Measurements from ENCODE around the gene DPYSL3.

DPYSL3 gene

DNA sequence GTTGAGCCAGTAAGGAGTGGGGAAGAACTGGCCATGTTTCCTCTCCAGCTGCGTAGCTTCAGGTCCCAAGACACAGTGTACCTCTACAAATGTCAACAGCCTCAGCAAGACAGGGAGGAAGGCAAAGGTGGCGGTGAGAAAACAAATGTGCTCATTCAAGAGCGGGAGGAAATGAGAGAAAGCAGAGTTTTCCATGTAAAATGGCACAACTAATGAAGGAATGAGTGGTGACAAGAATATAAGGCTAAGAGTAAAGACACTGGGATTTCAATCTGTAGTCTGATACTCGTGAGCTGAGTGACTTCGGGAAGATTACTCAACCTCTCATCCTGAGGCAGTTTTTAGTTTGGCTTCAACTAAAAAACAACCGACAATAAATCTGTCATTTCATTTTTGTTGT is 67.6 kb downstream of the DPYSL3 start:
- Histone ChIP-seq H3K4ac (ENCODE audit: low read depth in 1 of 2, low read length in 2 of 2) (no peak overlapping the region), H3K14ac (ENCODE audit: low read length in 2 of 2) (no peak overlapping the region), H4K91ac (ENCODE audit: low read length) (no peak overlapping the region), H2AFZ (ENCODE audit: low read depth, low read length) (no peak overlapping the region), H3K23ac (ENCODE audit: low read length in 2 of 2) (no peak overlapping the region), H3K27ac (ENCODE audit: low read length, poor library complexity, severe bottlenecking) (no peak overlapping the region), H3K4me2 (ENCODE audit: low read length, poor library complexity, severe bottlenecking) (no peak overlapping the region), H3K36me3 (ENCODE audit: control insufficient read depth in 1 of 2, insufficient read depth in 2 of 2, low read depth in 1 of 2, low read length in 2 of 2) (peaks cover 0 to 3% of the 10 kb centered on the region in 2 experiments), H3K27me3 (ENCODE audit: control insufficient read depth in 1 of 2, insufficient read depth in 1 of 2, low read length in 2 of 2) (no peaks in the 10 kb centered on the region), H2BK12ac (ENCODE audit: low read length in 2 of 2) (no peak overlapping the region), H4K8ac (ENCODE audit: low read length) (no peak overlapping the region), H2BK15ac (ENCODE audit: low read depth, poor library complexity, severe bottlenecking) (no peak overlapping the region), H3K9ac (ENCODE audit: low read length) (no peak overlapping the region), H3K4me1 (ENCODE audit: control insufficient read depth, insufficient read depth, low read depth, low read length) (peaks cover 2% of the 10 kb centered on the region), H2AK5ac (ENCODE audit: low read length, severe bottlenecking) (no peak overlapping the region), H2BK5ac (ENCODE audit: low read depth, low read length, poor library complexity, severe bottlenecking) (no peak overlapping the region), H2BK120ac (ENCODE audit: low read depth, low read length) (no peak overlapping the region), H3K79me1 (replicated peaks; ENCODE audit: low read length, poor library complexity, severe bottlenecking) (peaks cover 18% of the 10 kb centered on the region), H3K4me3 (ENCODE audit: insufficient read depth in 1 of 2, low read depth in 1 of 2, low read length in 2 of 2) (no peak overlapping the region), H3K18ac (ENCODE audit: low read depth in 1 of 2, low read length in 2 of 2) (no peak overlapping the region), H3K9me3 (ENCODE audit: control insufficient read depth, low read length) (no peaks in the 10 kb centered on the region)
- DNase-seq: no peak
- 95% methylated on average over 5 of the region's 6 CpGs for WGBS

DNA sequence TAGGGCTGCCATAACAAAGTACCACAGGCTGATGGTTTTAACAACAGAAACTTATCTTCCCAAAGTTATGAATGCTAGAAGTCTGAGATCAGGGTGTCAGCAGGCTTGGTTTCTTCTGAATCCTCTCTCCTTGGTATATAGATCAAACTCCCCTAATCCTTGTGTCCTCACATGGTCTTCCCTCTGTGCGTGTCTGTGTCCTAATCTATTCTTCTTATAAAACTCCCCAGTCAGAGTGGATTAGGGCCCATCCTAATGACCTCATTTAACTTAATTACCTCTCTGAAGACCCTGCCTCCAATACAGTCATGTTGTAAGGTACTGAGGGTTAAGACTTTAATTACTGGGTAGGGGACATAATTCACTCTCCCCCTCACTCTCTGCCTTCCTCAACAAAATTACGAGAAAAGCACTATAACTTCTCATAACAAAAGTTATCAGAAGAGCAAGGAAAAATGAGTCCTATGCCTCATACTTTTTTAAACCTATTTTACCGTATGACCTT is 68.6 kb downstream of the DPYSL3 start:
- Histone ChIP-seq H4K91ac (ENCODE audit: low read length) (no peak overlapping the region), H3K14ac (ENCODE audit: low read length in 2 of 2) (no peak overlapping the region), H2BK15ac (ENCODE audit: low read depth, poor library complexity, severe bottlenecking) (no peak overlapping the region), H3K9ac (ENCODE audit: low read length) (no peak overlapping the region), H3K79me1 (replicated peaks; ENCODE audit: low read length, poor library complexity, severe bottlenecking) (peaks cover 16% of the 10 kb centered on the region), H3K36me3 (ENCODE audit: control insufficient read depth in 1 of 2, insufficient read depth in 2 of 2, low read depth in 1 of 2, low read length in 2 of 2) (peaks cover 0 to 3% of the 10 kb centered on the region in 2 experiments), H3K27ac (ENCODE audit: low read length, poor library complexity, severe bottlenecking) (no peak overlapping the region), H2BK12ac (ENCODE audit: low read length in 2 of 2) (no peak overlapping the region), H2BK120ac (ENCODE audit: low read depth, low read length) (no peak overlapping the region), H2AK5ac (ENCODE audit: low read length, severe bottlenecking) (no peak overlapping the region), H3K27me3 (ENCODE audit: control insufficient read depth in 1 of 2, insufficient read depth in 1 of 2, low read length in 2 of 2) (no peaks in the 10 kb centered on the region), H3K4ac (ENCODE audit: low read depth in 1 of 2, low read length in 2 of 2) (no peak overlapping the region), H3K18ac (ENCODE audit: low read depth in 1 of 2, low read length in 2 of 2) (no peak overlapping the region), H3K9me3 (ENCODE audit: control insufficient read depth, low read length) (no peaks in the 10 kb centered on the region), H2BK5ac (ENCODE audit: low read depth, low read length, poor library complexity, severe bottlenecking) (no peak overlapping the region), H4K8ac (ENCODE audit: low read length) (no peak overlapping the region), H2AFZ (ENCODE audit: low read depth, low read length) (no peak overlapping the region), H3K4me1 (ENCODE audit: control insufficient read depth, insufficient read depth, low read depth, low read length) (peaks cover 2% of the 10 kb centered on the region), H3K23ac (ENCODE audit: low read length in 2 of 2) (no peak overlapping the region), H3K4me2 (ENCODE audit: low read length, poor library complexity, severe bottlenecking) (no peak overlapping the region), H3K4me3 (ENCODE audit: insufficient read depth in 1 of 2, low read depth in 1 of 2, low read length in 2 of 2) (no peak overlapping the region)
- 94% methylated on average over 3 of the region's 3 CpGs for WGBS
- DNase-seq: no peak

DNA sequence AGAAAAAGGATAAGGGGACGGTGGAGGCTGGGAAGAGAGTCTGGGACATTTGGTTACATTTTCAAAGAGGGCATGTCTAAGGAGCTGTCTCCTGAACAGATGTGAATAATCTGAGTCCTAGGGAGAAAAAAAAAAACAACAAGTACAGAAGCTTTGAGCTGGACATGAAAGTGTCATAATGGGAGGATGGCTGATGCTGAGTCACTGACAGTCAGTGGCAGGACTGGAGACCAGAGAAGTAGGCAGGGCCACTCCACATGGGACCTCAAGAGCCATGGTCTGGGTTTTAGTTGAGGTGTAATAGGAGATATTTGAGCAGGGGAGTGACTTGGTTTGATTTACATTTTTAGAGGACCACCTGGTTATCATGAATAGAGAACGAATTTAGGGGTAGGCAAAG is 70.6 kb downstream of the DPYSL3 start:
- H2BK120ac ChIP-seq (ENCODE audit: low read depth, low read length): no peak overlapping the region
- peaks cover 3% of the 10 kb centered on the region for H3K4me1 ChIP-seq (ENCODE audit: control insufficient read depth, insufficient read depth, low read depth, low read length)
- H2BK5ac ChIP-seq (ENCODE audit: low read depth, low read length, poor library complexity, severe bottlenecking): no peak overlapping the region
- H3K4me3 ChIP-seq (ENCODE audit: insufficient read depth in 1 of 2, low read depth in 1 of 2, low read length in 2 of 2): no peak overlapping the region
- no peak overlapping the region for H3K9ac ChIP-seq (ENCODE audit: low read length)
- no peak overlapping the region for H3K18ac ChIP-seq (ENCODE audit: low read depth in 1 of 2, low read length in 2 of 2)
- no peak overlapping the region for H3K4ac ChIP-seq (ENCODE audit: low read depth in 1 of 2, low read length in 2 of 2)
- 91% methylated on average over 2 of the region's 2 CpGs for WGBS
- no peak overlapping the region for H3K27ac ChIP-seq (ENCODE audit: low read length, poor library complexity, severe bottlenecking)
- no peaks in the 10 kb centered on the region for H3K27me3 ChIP-seq (ENCODE audit: control insufficient read depth in 1 of 2, insufficient read depth in 1 of 2, low read length in 2 of 2)
- H3K4me2 ChIP-seq (ENCODE audit: low read length, poor library complexity, severe bottlenecking): no peak overlapping the region
- H2AK5ac ChIP-seq (ENCODE audit: low read length, severe bottlenecking): no peak overlapping the region
- no peak overlapping the region for H3K23ac ChIP-seq (ENCODE audit: low read length in 2 of 2)
- peaks cover 0 to 3% of the 10 kb centered on the region in 2 experiments for H3K36me3 ChIP-seq (ENCODE audit: control insufficient read depth in 1 of 2, insufficient read depth in 2 of 2, low read depth in 1 of 2, low read length in 2 of 2)
- H4K91ac ChIP-seq (ENCODE audit: low read length): no peak overlapping the region
- peak; percentile 64 for DNase-seq
- H2BK12ac ChIP-seq (ENCODE audit: low read length in 2 of 2): no peak overlapping the region
- H3K14ac ChIP-seq (ENCODE audit: low read length in 2 of 2): no peak overlapping the region
- H2BK15ac ChIP-seq (ENCODE audit: low read depth, poor library complexity, severe bottlenecking): no peak overlapping the region
- H2AFZ ChIP-seq (ENCODE audit: low read depth, low read length): no peak overlapping the region
- H3K79me1 ChIP-seq (replicated peaks; ENCODE audit: low read length, poor library complexity, severe bottlenecking): peaks cover 15% of the 10 kb centered on the region
- H4K8ac ChIP-seq (ENCODE audit: low read length): no peak overlapping the region
- H3K9me3 ChIP-seq (ENCODE audit: control insufficient read depth, low read length): no peaks in the 10 kb centered on the region

DNA sequence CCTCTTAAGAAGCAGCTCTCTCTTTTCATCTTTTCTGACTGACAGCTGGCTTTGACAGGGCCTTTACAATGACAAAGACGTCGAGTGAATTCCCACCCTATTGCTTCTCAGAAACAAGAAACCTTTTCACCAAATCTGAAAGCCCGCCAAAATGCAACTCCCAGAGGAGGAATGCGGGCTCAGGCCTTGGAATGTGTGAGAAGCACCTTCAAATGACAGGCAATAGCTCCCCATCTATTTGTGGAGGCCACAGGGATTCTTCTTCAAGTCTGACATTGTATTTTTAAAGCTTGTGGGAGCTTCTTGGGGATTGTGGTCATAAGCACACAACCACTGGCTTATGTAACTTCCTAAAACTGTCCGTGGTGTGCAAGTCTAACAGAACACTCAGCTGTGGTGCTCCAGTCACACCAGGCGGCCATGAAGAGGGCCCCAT is 72.7 kb downstream of the DPYSL3 start:
- Histone ChIP-seq H4K91ac (ENCODE audit: low read length) (no peak overlapping the region), H2BK5ac (ENCODE audit: low read depth, low read length, poor library complexity, severe bottlenecking) (no peak overlapping the region), H3K4me3 (ENCODE audit: insufficient read depth in 1 of 2, low read depth in 1 of 2, low read length in 2 of 2) (no peak overlapping the region), H3K79me1 (replicated peaks; ENCODE audit: low read length, poor library complexity, severe bottlenecking) (peaks cover 12% of the 10 kb centered on the region), H4K8ac (ENCODE audit: low read length) (no peak overlapping the region), H3K36me3 (ENCODE audit: control insufficient read depth in 1 of 2, insufficient read depth in 2 of 2, low read depth in 1 of 2, low read length in 2 of 2) (no peaks in the 10 kb centered on the region), H2AK5ac (ENCODE audit: low read length, severe bottlenecking) (no peak overlapping the region), H2BK12ac (ENCODE audit: low read length in 2 of 2) (no peak overlapping the region), H3K9me3 (ENCODE audit: control insufficient read depth, low read length) (no peaks in the 10 kb centered on the region), H3K9ac (ENCODE audit: low read length) (no peak overlapping the region), H2AFZ (ENCODE audit: low read depth, low read length) (no peak overlapping the region), H3K27ac (ENCODE audit: low read length, poor library complexity, severe bottlenecking) (no peak overlapping the region), H3K4ac (ENCODE audit: low read depth in 1 of 2, low read length in 2 of 2) (no peak overlapping the region), H2BK15ac (ENCODE audit: low read depth, poor library complexity, severe bottlenecking) (no peak overlapping the region), H3K4me1 (ENCODE audit: control insufficient read depth, insufficient read depth, low read depth, low read length) (peaks cover 5% of the 10 kb centered on the region), H2BK120ac (ENCODE audit: low read depth, low read length) (no peak overlapping the region), H3K23ac (ENCODE audit: low read length in 2 of 2) (no peak overlapping the region), H3K4me2 (ENCODE audit: low read length, poor library complexity, severe bottlenecking) (no peak overlapping the region), H3K18ac (ENCODE audit: low read depth in 1 of 2, low read length in 2 of 2) (no peak overlapping the region), H3K27me3 (ENCODE audit: control insufficient read depth in 1 of 2, insufficient read depth in 1 of 2, low read length in 2 of 2) (no peaks in the 10 kb centered on the region), H3K14ac (ENCODE audit: low read length in 2 of 2) (no peak overlapping the region)
- 81% methylated on average over 6 of the region's 6 CpGs for WGBS
- DNase-seq: no peak
